Mesendoderm (in vitro differentiated cells): ENCODE measurements around the gene GLTP.

Experiments
- DNase-seq: peaks from one replicate; pipeline ENCODE4 v3.0.0; 2013
- H2AK5ac ChIP-seq: 2 replicates; pipeline ENCODE4 v1.6.1; 2013; ENCODE audit warnings: low read length, inconsistent platforms
- H2BK120ac ChIP-seq: 2 replicates; pipeline ENCODE4 v1.6.1; 2013; ENCODE audit warnings: low read depth, mild to moderate bottlenecking, low read length, moderate library complexity, mixed read lengths
- H2BK15ac ChIP-seq: replicated peaks from 2 replicates; pipeline ENCODE4 v1.6.1; 2013; ENCODE audit warnings: low read depth, mild to moderate bottlenecking, moderate library complexity
- H2BK5ac ChIP-seq: 2 replicates; pipeline ENCODE4 v1.6.1; 2013; ENCODE audit warnings: low read length, inconsistent platforms
- H3K18ac ChIP-seq: 2 replicates; pipeline ENCODE4 v1.6.1; 2013; ENCODE audit warnings: mild to moderate bottlenecking, low read length, mixed read lengths
- H3K23ac ChIP-seq: one replicate; pipeline ENCODE4 v1.6.1; 2013; ENCODE audit warnings: low read length
- H3K27ac ChIP-seq: 2 replicates; pipeline ENCODE4 v1.5.1; 2013; ENCODE audit warnings: low read depth, mild to moderate bottlenecking, inconsistent platforms, low read length, moderate library complexity
- H3K27me3 ChIP-seq: 2 replicates; pipeline ENCODE4 v1.6.1; 2013; ENCODE audit warnings: low read length, control low read depth, mild to moderate bottlenecking, inconsistent platforms; ENCODE audit not compliant: insufficient read depth, poor library complexity
- H3K36me3 ChIP-seq: 2 replicates; pipeline ENCODE4 v1.6.1; 2013; ENCODE audit warnings: low read length, inconsistent platforms; ENCODE audit not compliant: control insufficient read depth, insufficient read depth
- H3K4ac ChIP-seq: one replicate; pipeline ENCODE4 v1.6.1; 2013; ENCODE audit warnings: low read depth, mild to moderate bottlenecking, low read length, moderate library complexity
- H3K4me1 ChIP-seq: 2 replicates; pipeline ENCODE4 v1.6.1; 2013; ENCODE audit warnings: low read depth, low read length, inconsistent platforms; ENCODE audit not compliant: control insufficient read depth
- H3K4me2 ChIP-seq: 2 replicates; pipeline ENCODE4 v1.6.1; 2013; ENCODE audit warnings: low read length
- H3K4me3 ChIP-seq: 2 replicates; pipeline ENCODE4 v1.5.1; 2013; ENCODE audit warnings: mild to moderate bottlenecking, low read length
- H3K56ac ChIP-seq: one replicate; pipeline ENCODE4 v1.6.1; 2013; ENCODE audit warnings: low read length
- H3K79me1 ChIP-seq: 2 replicates; pipeline ENCODE4 v1.6.1; 2013; ENCODE audit warnings: low read length, inconsistent platforms
- H3K79me2 ChIP-seq: 2 replicates; pipeline ENCODE4 v1.6.1; 2013; ENCODE audit warnings: mild to moderate bottlenecking, low read length; ENCODE audit not compliant: control insufficient read depth, insufficient read depth
- H3K9ac ChIP-seq: 2 replicates; pipeline ENCODE4 v1.6.1; 2013; ENCODE audit warnings: low read length, inconsistent platforms
- H4K5ac ChIP-seq: one replicate; pipeline ENCODE4 v1.6.1; 2013; ENCODE audit warnings: low read length
- H4K8ac ChIP-seq: one replicate; pipeline ENCODE4 v1.6.1; 2013; ENCODE audit warnings: low read depth, mild to moderate bottlenecking, control low read depth, low read length, moderate library complexity
- WGBS: extraction: QIAGEN DNeasy Blood & Tissue Kit; methylation state at CpG from one replicate; pipeline ENCODE4 v1.1.7; 2013; ENCODE audit warnings: low lambda C conversion rate, missing lambda C conversion rate; ENCODE audit not compliant: insufficient coverage; ENCODE audit errors: extremely low coverage; 5-methylcytosine and 5-hydroxymethylcytosine counted together

GLTP gene

GRCh38 chr12:109890620-109891170 lies 10.4 kb upstream of the GLTP start:
- no peaks in the 10 kb centered on the region for H3K4me1 ChIP-seq
- H3K79me2 ChIP-seq, result no peaks in the 10 kb centered on the region
- H3K23ac ChIP-seq, result no peak overlapping the region
- H3K4me2 ChIP-seq, result no peak overlapping the region
- DNase-seq, result no peak
- H3K9ac ChIP-seq, result no peak overlapping the region
- H3K79me1 ChIP-seq, result no peaks in the 10 kb centered on the region
- H3K36me3 ChIP-seq, result no peaks in the 10 kb centered on the region
- WGBS, result no CpG with 5 or more reads among the region's 13 CpGs
- no peak overlapping the region for H2BK120ac ChIP-seq
- no peak overlapping the region for H3K27ac ChIP-seq
- no peak overlapping the region for H4K8ac ChIP-seq
- H3K4ac ChIP-seq, result no peak overlapping the region
- H2BK5ac ChIP-seq, result no peak overlapping the region
- no peak overlapping the region for H4K5ac ChIP-seq
- no peak overlapping the region for H3K56ac ChIP-seq
- H3K27me3 ChIP-seq, result no peaks in the 10 kb centered on the region
- H2AK5ac ChIP-seq, result no peak overlapping the region
- no peak overlapping the region for H3K18ac ChIP-seq
- H2BK15ac ChIP-seq, result no peak overlapping the region
- H3K4me3 ChIP-seq, result no peak overlapping the region

DNA sequence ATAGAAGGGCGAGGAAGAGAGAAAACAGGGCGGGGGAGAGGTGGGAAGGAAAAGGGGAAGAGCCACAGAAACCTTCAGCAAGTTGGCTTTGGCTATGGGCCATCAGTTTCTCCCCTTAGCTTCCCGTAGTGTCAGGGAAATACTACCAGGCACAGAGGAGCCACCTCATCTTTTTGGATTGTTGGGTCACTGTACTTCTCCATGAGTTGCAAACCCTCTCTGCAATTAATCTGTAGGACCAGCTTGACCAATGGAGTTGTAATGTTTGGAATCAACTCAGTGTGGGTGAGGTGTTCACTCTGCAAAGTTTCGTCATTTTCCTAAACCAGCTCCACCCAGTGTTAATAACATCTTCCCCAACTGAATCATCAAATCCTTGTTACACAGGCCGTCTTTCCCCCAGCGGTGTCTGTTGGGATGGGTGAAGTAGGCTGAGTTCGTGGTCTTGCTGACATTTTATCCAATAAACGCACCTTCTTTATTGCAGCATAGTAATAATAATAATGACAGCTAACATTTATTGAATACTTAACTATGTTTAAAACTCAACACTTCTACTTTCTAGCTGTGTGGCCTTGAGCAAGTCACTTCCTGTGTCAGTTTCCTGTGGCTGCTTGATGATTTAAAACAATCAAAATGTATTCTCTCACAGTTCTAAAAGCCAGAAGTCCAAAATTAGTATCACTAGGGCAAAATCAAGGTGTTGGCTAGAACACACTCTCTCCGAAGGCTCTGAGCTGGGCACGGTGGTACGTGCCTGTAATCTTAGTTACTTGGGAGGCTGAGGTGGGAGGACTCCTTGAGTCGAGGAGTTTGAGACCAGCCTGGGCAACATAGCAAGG lies 8.1 kb upstream of the GLTP start:
- Histone ChIP-seq H3K56ac (no peak overlapping the region), H3K4me2 (no peak overlapping the region), H2BK5ac (no peak overlapping the region), H4K8ac (no peak overlapping the region), H3K4ac (no peak overlapping the region), H3K36me3 (no peaks in the 10 kb centered on the region), H2BK15ac (no peak overlapping the region), H3K27me3 (no peaks in the 10 kb centered on the region), H3K27ac (no peak overlapping the region), H3K23ac (no peak overlapping the region), H3K9ac (no peak overlapping the region), H3K4me3 (no peak overlapping the region), H3K79me2 (no peaks in the 10 kb centered on the region), H2BK120ac (no peak overlapping the region), H3K4me1 (no peaks in the 10 kb centered on the region), H3K18ac (no peak overlapping the region), H2AK5ac (no peak overlapping the region), H3K79me1 (no peaks in the 10 kb centered on the region), H4K5ac (no peak overlapping the region)
- no peak for DNase-seq
- no CpG with 5 or more reads among the region's 12 CpGs for WGBS

DNA sequence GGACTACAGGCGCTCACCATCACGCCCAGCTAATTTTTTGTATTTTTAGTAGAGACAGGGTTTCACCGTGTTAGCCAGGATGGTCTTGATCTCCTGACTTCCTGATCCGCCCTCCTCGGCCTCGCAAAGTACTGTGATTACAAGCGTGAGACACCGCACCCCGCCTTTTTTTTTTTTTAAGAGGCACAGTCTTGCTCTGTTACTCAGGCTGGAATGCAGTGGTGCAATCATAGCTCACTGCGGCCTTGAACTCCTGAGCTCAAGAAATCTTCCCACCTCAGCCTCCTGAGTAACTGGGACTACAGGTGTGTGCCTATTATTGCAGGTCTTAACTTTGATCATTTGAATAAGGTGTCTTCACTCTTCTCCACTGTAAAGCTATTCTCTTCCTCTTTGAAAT lies 5.3 kb upstream of the GLTP start:
- Histone ChIP-seq H2BK15ac (no peak overlapping the region), H3K9ac (no peak overlapping the region), H4K8ac (no peak overlapping the region), H3K4me1 (peaks cover 9% of the 10 kb centered on the region), H3K56ac (no peak overlapping the region), H3K27ac (no peak overlapping the region), H2BK5ac (no peak overlapping the region), H3K27me3 (no peaks in the 10 kb centered on the region), H3K36me3 (no peaks in the 10 kb centered on the region), H3K4me2 (no peak overlapping the region), H3K23ac (no peak overlapping the region), H3K4me3 (no peak overlapping the region), H2BK120ac (no peak overlapping the region), H2AK5ac (no peak overlapping the region), H3K4ac (no peak overlapping the region), H3K18ac (no peak overlapping the region), H4K5ac (no peak overlapping the region), H3K79me1 (no peaks in the 10 kb centered on the region), H3K79me2 (no peaks in the 10 kb centered on the region)
- no peak for DNase-seq
- WGBS, result no CpG with 5 or more reads among the region's 10 CpGs

DNA sequence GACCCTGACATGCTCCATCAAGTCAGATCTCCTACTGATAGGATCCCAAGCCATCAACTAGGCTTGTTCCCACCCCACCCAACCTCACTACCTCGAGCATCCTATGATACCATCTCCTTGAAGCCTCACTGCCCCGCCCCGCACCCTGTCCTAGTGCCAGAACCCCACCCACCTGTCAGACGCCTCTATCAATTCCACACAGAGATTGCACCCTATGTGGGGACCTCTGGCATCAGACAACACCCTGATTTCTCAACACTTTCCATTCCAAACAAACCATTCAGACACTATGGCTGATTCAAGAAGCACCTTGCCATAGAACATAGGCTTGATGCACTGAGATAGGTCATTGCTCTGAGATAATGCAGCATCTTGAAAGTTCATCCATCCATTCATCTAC lies 3.1 kb upstream of the GLTP start:
- Histone ChIP-seq H4K8ac (no peak overlapping the region), H3K27ac (no peak overlapping the region), H2BK15ac (no peak overlapping the region), H3K79me2 (peaks cover 6% of the 10 kb centered on the region), H2AK5ac (no peak overlapping the region), H3K27me3 (no peaks in the 10 kb centered on the region), H3K4ac (no peak overlapping the region), H3K18ac (no peak overlapping the region), H3K36me3 (no peaks in the 10 kb centered on the region), H3K9ac (no peak overlapping the region), H4K5ac (no peak overlapping the region), H3K4me2 (no peak overlapping the region), H3K56ac (no peak overlapping the region), H3K4me1 (peaks cover 15% of the 10 kb centered on the region), H3K79me1 (peaks cover 9% of the 10 kb centered on the region), H2BK120ac (no peak overlapping the region), H2BK5ac (no peak overlapping the region), H3K4me3 (no peak overlapping the region), H3K23ac (no peak overlapping the region)
- no CpG with 5 or more reads among the region's 4 CpGs for whole genome bisulfite sequencing
- no peak for DNase-seq

DNA sequence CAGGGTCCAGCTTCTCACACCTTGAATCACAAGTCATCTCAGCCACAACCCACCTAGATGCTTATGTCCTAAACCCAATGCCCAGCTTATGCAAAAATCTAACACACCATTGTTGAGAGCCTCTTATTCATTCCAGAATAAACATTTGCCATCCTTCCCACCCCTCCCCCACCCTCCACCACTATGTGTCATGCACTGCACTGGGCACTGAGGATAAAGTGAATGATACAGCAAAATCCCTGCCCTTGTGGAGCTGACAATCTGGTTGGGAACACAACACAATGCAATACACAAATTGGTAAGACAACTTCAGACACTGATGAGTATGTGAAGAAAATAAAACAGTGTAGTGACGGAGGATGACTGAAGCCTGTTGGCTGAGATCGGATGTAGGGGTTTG lies 1.4 kb upstream of the GLTP start:
- Histone ChIP-seq H3K4ac (no peak overlapping the region), H3K79me2 (peaks cover 14% of the 10 kb centered on the region), H3K56ac (peak overlapping the region; percentile 73), H3K4me2 (no peak overlapping the region), H2BK120ac (no peak overlapping the region), H3K4me3 (no peak overlapping the region), H3K27me3 (no peaks in the 10 kb centered on the region), H3K18ac (no peak overlapping the region), H3K9ac (no peak overlapping the region), H2BK15ac (no peak overlapping the region), H3K4me1 (peaks cover 20% of the 10 kb centered on the region), H3K36me3 (no peaks in the 10 kb centered on the region), H3K79me1 (peaks cover 12% of the 10 kb centered on the region), H4K8ac (no peak overlapping the region), H4K5ac (no peak overlapping the region), H3K27ac (peak overlapping the region; percentile 79), H2AK5ac (peak overlapping the region; percentile 69), H3K23ac (no peak overlapping the region), H2BK5ac (peak overlapping the region; percentile 73)
- no CpG with 5 or more reads among the region's 2 CpGs for WGBS
- DNase-seq, result peak; percentile 21
